Pancreas (tissue), 10 donors: Measurements from ENCODE around the gene GALNT7. TPM values are rescaled to one million over a fixed set of nuclear protein-coding genes. Genes with fewer than 3 reads are reported as not detected.

ENCODE experiments used
- ATAC-seq, 4 donors: fragments of 200-7000 bp; cut with Tn5 transposase; one replicate each; pipeline versions ENCODE4 v1.8.0 to v1.9.1; 2020; ENCODE audit warnings: mild to moderate bottlenecking in 4 of 4, moderate library complexity in 4 of 4
- DNase-seq, 6 donors: peaks; one replicate each; pipeline ENCODE4 v3.0.0-alpha.2; 2020
- FAIRE-seq: peaks from 2 replicates; lab custom pipeline; 2012; peaks lifted over from hg19 to GRCh38; lab: Jason Lieb, UNC
- H3K27ac ChIP-seq, 4 donors: fragments of 200-600 bp; sonication (generic); 1 replicate in 3 of 4; 2 replicates in 1 of 4; pipeline versions ENCODE4 v1.5.0 to v1.8.0; 2020
- H3K27me3 ChIP-seq, 4 donors: fragments of 200-600 bp; one replicate each; pipeline ENCODE4 v1.8.0; 2021
- H3K36me3 ChIP-seq, 3 donors: fragments of 200-600 bp; sonication (generic) in 1 of 3; one replicate each; pipeline versions ENCODE4 v1.5.0 to v1.8.0; 2020 to 2021
- H3K4me1 ChIP-seq, 3 donors: fragments of 200-600 bp; one replicate each; pipeline ENCODE4 v1.8.0; 2021
- H3K4me3 ChIP-seq, 4 donors: fragments of 200-600 bp; sonication (generic) in 2 of 4; one replicate each; pipeline versions ENCODE4 v1.5.0 to v1.8.0; 2020 to 2021
- H3K9me3 ChIP-seq, 4 donors: fragments of 200-600 bp; one replicate each; pipeline ENCODE4 v1.8.0; 2021
- CTCF ChIP-seq, 4 donors: fragments of 200-600 bp; sonication (generic) in 3 of 4; IDR thresholded peaks; one replicate each; pipeline versions ENCODE4 v1.5.0 to v1.8.0; 2021; ENCODE audit warnings: antibody characterized with exemption in 4 of 4
- WGBS, 2 donors: extraction: QIAGEN DNeasy Blood & Tissue Kit; methylation state at CpG; one replicate each; pipeline ENCODE4 v1.1.7; 2013; 5-methylcytosine and 5-hydroxymethylcytosine counted together
- intact Hi-C, 3 donors: fragments of 100-400 bp; cut with DNase I; formaldehyde crosslinking; loops; one replicate each; pipeline versions ENCODE4 v1.11.1 to v1.14.2; 2022
- polyA plus RNA-seq, 2 donors: library from polyadenylated mRNA; stranded (reverse); fragments of 200-250 nt; gene quantifications; one replicate each; pipeline ENCODE4 v1.2.3, GENCODE V29; 2013
- total RNA-seq, 6 donors: library from RNA; stranded (reverse); fragmentation: NEBNext Ultra II Directional in 4 of 6; extraction: Animal tissue kit (Norgen Biotek cat#: 25700) in 4 of 6; gene quantifications; one replicate each; pipeline versions ENCODE4 v1.2.1 to v1.2.4, GENCODE V29; 2021 to 2023
- donor health status: healthy with polysubstance abuse.
- donor health status: DM: no; HTN: no; CAD: no; lungs with moderate emphysema.
- donor health status: DM: no; HTN: no; CAD: no.
- donor health status: control.
- donor health status: control.
- donor health status: Bipolar disorder and iron deficiency.
- donor health status: DM: yes; HTN: yes; CAD: no.
- donor health status: DM: no; HTN: no; CAD: no.
- donor health status: DM: no; HTN: no; CAD: no.
- donor health status: DM: yes; HTN: yes; CAD: no.

GALNT7 gene
- total and polyA plus RNA-seq, 8 donors = 5.7 to 31.2 (median 23.0) TPM

DNA sequence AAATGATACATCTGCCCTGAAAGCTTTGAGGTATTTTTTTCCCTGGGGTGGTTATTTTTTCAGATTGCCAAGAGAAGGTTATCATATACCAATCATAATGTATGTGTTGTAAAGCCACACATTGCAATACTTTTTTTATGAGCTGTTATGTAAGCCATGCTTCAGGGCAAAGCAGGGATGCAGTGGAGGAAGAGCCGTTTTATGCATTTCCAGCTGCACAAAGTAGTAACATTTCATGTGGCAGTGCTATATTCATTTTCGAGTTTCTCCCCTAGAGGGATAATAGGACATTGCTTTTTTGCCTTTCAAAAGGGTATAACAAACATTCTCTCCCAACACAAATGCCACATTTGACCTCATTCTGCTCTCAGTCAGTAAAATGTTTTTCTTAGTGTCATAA is 68.5 kb downstream of the GALNT7 start:
- DNase-seq = no peak
- intact Hi-C loops = no loop called here
- Histone ChIP-seq H3K4me1 (no peaks in the 10 kb centered on the region), H3K9me3 (no peaks in the 10 kb centered on the region), H3K4me3 (no peak overlapping the region), H3K27me3 (no peaks in the 10 kb centered on the region), H3K36me3 (no peaks in the 10 kb centered on the region), H3K27ac (no peak overlapping the region)
- no peak for TF ChIP-seq CTCF (IDR thresholded peaks at IDR 0.05)
- no peak for FAIRE-seq
- WGBS, 2 donors = 59 to 66% methylated on average over 2 of the region's 2 CpGs
- ATAC-seq = no peak

GRCh38 chr4:173237762-173238161 is 69.2 kb downstream of the GALNT7 start:
- 87 to 91% methylated on average over 2 of the region's 2 CpGs for WGBS, 2 donors
- Histone ChIP-seq H3K27ac (no peak overlapping the region), H3K4me1 (no peaks in the 10 kb centered on the region), H3K27me3 (no peaks in the 10 kb centered on the region), H3K4me3 (no peak overlapping the region), H3K9me3 (no peaks in the 10 kb centered on the region), H3K36me3 (no peaks in the 10 kb centered on the region)
- ATAC-seq = no peak
- intact Hi-C loops = no loop called here
- no peak for FAIRE-seq
- no peak for DNase-seq
- no peak for TF ChIP-seq CTCF (IDR thresholded peaks at IDR 0.05)

- DNase-seq (no peak), ATAC-seq (no peak), FAIRE-seq (no peak)
- H3K4me3 ChIP-seq = no peak overlapping the region
- H3K36me3 ChIP-seq = no peaks in the 10 kb centered on the region
- intact Hi-C loops = no loop called here
- no peaks in the 10 kb centered on the region for H3K27me3 ChIP-seq
- peaks cover 0 to 5% (median 0%) of the 10 kb centered on the region in 3 donors for H3K4me1 ChIP-seq
- TF ChIP-seq CTCF (IDR thresholded peaks at IDR 0.05) = no peak
- H3K9me3 ChIP-seq = no peaks in the 10 kb centered on the region
- H3K27ac ChIP-seq = no peak overlapping the region
Measured at GRCh38 chr4:173240696-173241095, 72.1 kb downstream of the GALNT7 start.

GRCh38 chr4:173242466-173243250 is 74.0 kb downstream of the GALNT7 start:
- Histone ChIP-seq H3K9me3 (no peaks in the 10 kb centered on the region), H3K36me3 (no peaks in the 10 kb centered on the region), H3K4me3 (no peak overlapping the region), H3K27ac (no peak overlapping the region), H3K4me1 (peaks cover 0 to 14% (median under 1%) of the 10 kb centered on the region in 3 donors), H3K27me3 (no peaks in the 10 kb centered on the region)
- 96% methylated on average over 3 of the region's 3 CpGs for whole genome bisulfite sequencing, 2 donors
- DNase-seq (no peak), FAIRE-seq (no peak), ATAC-seq (peak in 1 of 4 donors; percentile 32)
- no peak for TF ChIP-seq CTCF (IDR thresholded peaks at IDR 0.05)
- intact Hi-C loops = no loop called here

DNA sequence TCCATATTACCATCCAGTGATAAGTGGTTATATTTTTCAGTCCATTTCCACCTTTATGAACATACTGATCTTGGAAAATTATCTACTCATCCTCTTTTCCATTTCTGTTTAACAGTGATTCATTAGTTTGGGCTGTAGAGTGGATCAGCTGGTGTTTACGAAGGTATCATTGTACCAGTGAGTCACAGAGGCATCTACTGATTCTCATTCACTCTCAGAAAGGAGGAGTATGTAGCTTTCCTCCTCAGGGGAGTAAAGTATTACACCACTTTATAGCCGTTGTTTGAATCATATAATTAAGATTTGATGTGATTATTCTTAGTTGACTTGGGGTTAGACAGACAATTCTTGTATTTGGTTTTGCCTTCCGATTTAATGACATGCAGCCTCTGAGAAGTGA is 74.7 kb downstream of the GALNT7 start:
- no peak for TF ChIP-seq CTCF (IDR thresholded peaks at IDR 0.05)
- intact Hi-C loops = no loop called here
- Histone ChIP-seq H3K27me3 (no peaks in the 10 kb centered on the region), H3K4me1 (peaks cover 4 to 20% (median 5%) of the 10 kb centered on the region in 3 donors), H3K4me3 (no peak overlapping the region), H3K27ac (no peak overlapping the region), H3K9me3 (no peaks in the 10 kb centered on the region), H3K36me3 (no peaks in the 10 kb centered on the region)
- DNase-seq (no peak), ATAC-seq (peak; percentile 37 to 75 (median 52)), FAIRE-seq (no peak)
- WGBS, 2 donors = 73 to 74% methylated on average over 3 of the region's 3 CpGs
